Kidney (tissue), 14 donors: ENCODE measurements around the gene ARHGAP18. TPM values are rescaled to one million over a fixed set of nuclear protein-coding genes. Genes with fewer than 3 reads are reported as not detected.

Source experiments
- DNase-seq, 5 donors: peaks; one replicate each; pipeline ENCODE4 v3.0.0-alpha.2; 2013 to 2020
- FAIRE-seq: peaks from 2 replicates; lab custom pipeline; 2012; peaks lifted over from hg19 to GRCh38; lab: Jason Lieb, UNC
- H3K27ac ChIP-seq, 2 donors: one replicate each; pipeline ENCODE4 v1.7.0; 2013; ENCODE audit warnings: low read depth in 2 of 2, low read length in 2 of 2, inconsistent platforms in 1 of 2
- H3K27me3 ChIP-seq: one replicate; pipeline ENCODE4 v1.7.1; 2013; ENCODE audit warnings: low read length, inconsistent platforms; ENCODE audit not compliant: control insufficient read depth, insufficient read depth
- H3K36me3 ChIP-seq, 3 donors: one replicate each; pipeline versions ENCODE4 v1.7.0 to v1.7.1; 2013; ENCODE audit warnings: low read length in 3 of 3, control low read depth in 1 of 3, inconsistent platforms in 1 of 3; ENCODE audit not compliant: insufficient read depth in 3 of 3, control insufficient read depth in 2 of 3
- H3K4me1 ChIP-seq, 3 donors: one replicate each; pipeline versions ENCODE4 v1.7.0 to v1.7.1; 2013; ENCODE audit warnings: low read length in 3 of 3, inconsistent platforms in 1 of 3, low read depth in 1 of 3; ENCODE audit not compliant: control insufficient read depth in 2 of 3, insufficient read depth in 2 of 3
- H3K4me3 ChIP-seq, 3 donors: one replicate each; pipeline versions ENCODE4 v1.7.0 to v1.8.1; 2013; ENCODE audit warnings: low read length in 3 of 3, control low read depth in 1 of 3, inconsistent platforms in 1 of 3
- H3K9ac ChIP-seq, 3 donors: one replicate each; pipeline versions ENCODE4 v1.7.0 to v1.7.1; 2013; ENCODE audit warnings: low read length in 3 of 3, control low read depth in 1 of 3, inconsistent platforms in 1 of 3
- H3K9me3 ChIP-seq, 3 donors: one replicate each; pipeline versions ENCODE4 v1.7.0 to v1.7.1; 2013; ENCODE audit warnings: low read length in 3 of 3, control low read depth in 1 of 3, inconsistent platforms in 1 of 3; ENCODE audit not compliant: control insufficient read depth in 2 of 3, insufficient read depth in 1 of 3
- CTCF ChIP-seq: IDR thresholded peaks from 3 replicates; pipeline ENCODE4 v1.5.1; 2012; ENCODE audit warnings: mild to moderate bottlenecking, moderate library complexity, borderline replicate concordance; ENCODE audit not compliant: insufficient read depth; ENCODE audit errors: extremely low read depth
- intact Hi-C: fragments of 100-400 bp; cut with DNase I; formaldehyde crosslinking; loops from one replicate; pipeline ENCODE4 v1.11.1; 2022
- polyA plus RNA-seq: library from polyadenylated mRNA; stranded (reverse); fragments of 350-450 nt; fragmentation: Illumina TruSeq; extraction: RNeasy Lipid Tissue Mini Kit (QIAGEN cat#74804); gene quantifications from one replicate; pipeline ENCODE4 v1.2.3, GENCODE V29; 2014; ENCODE audit warnings: low read depth, low replicate concordance; ENCODE audit not compliant: insufficient read depth
- total RNA-seq: library from RNA; stranded (reverse); fragmentation: NEBNext Ultra II Directional; extraction: Animal tissue kit (Norgen Biotek cat#: 25700); gene quantifications from one replicate; pipeline ENCODE4 v1.2.1, GENCODE V29; 2021
- donor health status: control.
- donor health status: control.
- donor health status: control.
- donor health status: control.
- donor health status: control.
- donor health status: DM: yes; HTN: yes; CAD: no.
- donor health status: Normal renal cell carcinoma (clear cell type).

The ARHGAP18 gene
- total and polyA plus RNA-seq, 2 donors from 2014 or later: 26.5 to 39.8 TPM

DNA sequence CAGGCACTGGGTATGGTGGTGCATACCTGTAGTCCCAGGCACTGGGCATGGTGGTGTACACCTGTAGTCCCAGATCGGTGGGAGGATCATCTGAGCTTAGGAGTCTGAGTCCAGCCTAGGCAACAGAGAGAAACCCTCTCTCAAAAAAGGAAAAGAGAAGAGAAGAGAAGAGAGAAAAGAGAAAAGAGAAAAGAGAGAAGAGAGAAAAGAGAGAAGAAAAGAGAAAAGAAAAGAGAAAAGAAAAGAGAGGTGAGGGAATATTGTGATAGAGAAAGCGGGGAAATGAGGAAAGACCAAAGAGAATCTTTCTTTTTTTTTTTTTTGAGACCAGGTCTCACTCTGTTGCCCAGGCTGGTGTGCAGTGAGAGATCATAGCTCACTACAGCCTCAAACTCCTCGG is 108.7 kb downstream of the ARHGAP18 start:
- intact Hi-C loops: no loop called here
- no peak overlapping the region for H3K4me3 ChIP-seq
- no peak for DNase-seq
- no peak for FAIRE-seq
- H3K27ac ChIP-seq: no peak overlapping the region
- H3K36me3 ChIP-seq: no peaks in the 10 kb centered on the region
- H3K27me3 ChIP-seq: no peaks in the 10 kb centered on the region
- TF ChIP-seq CTCF: no peak
- peaks cover 0 to 7% (median 6%) of the 10 kb centered on the region in 3 donors for H3K4me1 ChIP-seq
- no peak overlapping the region for H3K9ac ChIP-seq
- no peaks in the 10 kb centered on the region for H3K9me3 ChIP-seq

- DNase-seq (no peak), FAIRE-seq (no peak)
- Histone ChIP-seq H3K9me3 (no peaks in the 10 kb centered on the region), H3K27me3 (no peaks in the 10 kb centered on the region), H3K4me1 (peaks cover 0 to 7% (median 6%) of the 10 kb centered on the region in 3 donors), H3K9ac (no peak overlapping the region), H3K27ac (no peak overlapping the region), H3K36me3 (no peaks in the 10 kb centered on the region), H3K4me3 (no peak overlapping the region)
- intact Hi-C loops: loop anchor here (10.0 kb wide), 1 partner anchor 125 kb away; no protein-coding TSS in a partner anchor
- no peak for TF ChIP-seq CTCF
These were observed 110.5 kb downstream of the ARHGAP18 start for GRCh38 chr6:129599467-129599866.

GRCh38 chr6:129598244-129599187 is 111.5 kb downstream of the ARHGAP18 start:
- Histone ChIP-seq H3K27ac (no peak overlapping the region), H3K4me1 (peaks cover 0 to 14% (median 3%) of the 10 kb centered on the region in 3 donors), H3K9me3 (no peaks in the 10 kb centered on the region), H3K4me3 (no peak overlapping the region), H3K9ac (no peak overlapping the region), H3K36me3 (no peaks in the 10 kb centered on the region), H3K27me3 (no peaks in the 10 kb centered on the region)
- peak; percentile 98 for FAIRE-seq
- DNase-seq: peak in 3 of 5 donors; percentile 15 to 89 (median 83)
- peak; percentile 81 for TF ChIP-seq CTCF
- intact Hi-C loops: loop anchor here (10.0 kb wide), 1 partner anchor 126 kb away; no protein-coding TSS in a partner anchor
